ENCODE data around the gene CALY. TPM values are rescaled to one million over a fixed set of nuclear protein-coding genes. Genes with fewer than 3 reads are reported as not detected.
A peak's percentile ranks its signal among the peaks of the same experiment; 100 is the strongest.

The CALY gene
- not detected for total RNA-seq
- 0.09 TPM for total RNA-seq (2013)

DNA sequence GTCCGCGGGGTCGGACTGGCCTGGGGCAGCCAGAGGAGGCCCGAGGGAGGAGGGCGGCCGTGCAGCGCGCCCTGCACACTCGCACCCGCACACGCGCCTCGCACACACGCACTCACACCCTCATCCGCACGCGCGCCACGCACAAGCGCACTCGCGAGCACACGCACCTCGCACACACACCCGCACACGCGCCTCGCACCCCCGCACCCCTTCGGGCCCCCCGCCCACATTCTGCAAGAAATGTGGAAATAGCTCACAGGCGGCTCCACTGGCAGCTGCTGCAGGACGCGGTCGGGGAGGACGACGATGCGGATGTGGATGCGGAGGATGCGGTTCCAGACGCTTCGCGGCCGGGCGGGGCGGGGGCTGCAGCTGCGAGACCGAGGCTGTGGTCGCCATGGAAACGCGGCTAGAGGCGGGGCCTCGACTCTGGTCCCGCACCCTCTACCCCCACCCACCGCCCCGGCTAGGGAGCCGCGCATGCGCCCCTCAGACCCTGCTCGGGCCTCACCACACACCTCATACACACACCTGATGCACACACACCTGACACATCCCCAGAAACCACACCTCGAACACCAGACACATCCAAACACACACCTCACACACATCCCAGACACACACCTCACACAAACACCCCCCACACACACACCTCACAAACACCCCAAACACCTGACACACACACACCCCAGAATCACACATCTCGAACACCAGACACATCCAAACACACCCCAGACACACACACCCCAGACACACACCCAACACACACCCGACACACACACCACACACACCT, at the start of gene CALY:
CALY (minus strand) TSS at position 320 of the 793 bp plus-strand sequence. CDS start 7,907 bp downstream, outside the sequence.
- Mint-ChIP-seq H3K4me3 (peak within 1 kb of the TSS; percentile 59), H3K27ac (peak within 1 kb of the TSS in 1 of 2 donors; percentile 90), H3K27me3 (ENCODE audit: low read depth in 2 of 2) (peaks cover 16 to 17% of the 10 kb centered on the region in 2 donors), H3K4me1 (peaks cover 0 to 7% of the 10 kb centered on the region in 2 donors), H3K9me3 (no peaks in the 10 kb centered on the region), H3K36me3 (no peaks in the 10 kb centered on the region)
- Histone ChIP-seq H3K4me1 (ENCODE audit: control insufficient read depth, insufficient read depth, low read length) (peaks cover 37% of the 10 kb centered on the region), H3K27ac (ENCODE audit: low read length) (peak within 1 kb of the TSS; percentile 52), H3K27me3 (ENCODE audit: control insufficient read depth, insufficient read depth, low read length) (peaks cover 13% of the 10 kb centered on the region), H3K9me3 (ENCODE audit: control insufficient read depth, insufficient read depth, low read length) (no peaks in the 10 kb centered on the region), H3K36me3 (ENCODE audit: control insufficient read depth, insufficient read depth, low read length) (no peaks in the 10 kb centered on the region), H3K4me3 (ENCODE audit: low read length) (peak within 1 kb of the TSS; percentile 50)
- DNase-seq (peak; percentile 77 to 94), ATAC-seq (peak; percentile 44 to 72 (median 54))
- TF ChIP-seq, protein P1, sequence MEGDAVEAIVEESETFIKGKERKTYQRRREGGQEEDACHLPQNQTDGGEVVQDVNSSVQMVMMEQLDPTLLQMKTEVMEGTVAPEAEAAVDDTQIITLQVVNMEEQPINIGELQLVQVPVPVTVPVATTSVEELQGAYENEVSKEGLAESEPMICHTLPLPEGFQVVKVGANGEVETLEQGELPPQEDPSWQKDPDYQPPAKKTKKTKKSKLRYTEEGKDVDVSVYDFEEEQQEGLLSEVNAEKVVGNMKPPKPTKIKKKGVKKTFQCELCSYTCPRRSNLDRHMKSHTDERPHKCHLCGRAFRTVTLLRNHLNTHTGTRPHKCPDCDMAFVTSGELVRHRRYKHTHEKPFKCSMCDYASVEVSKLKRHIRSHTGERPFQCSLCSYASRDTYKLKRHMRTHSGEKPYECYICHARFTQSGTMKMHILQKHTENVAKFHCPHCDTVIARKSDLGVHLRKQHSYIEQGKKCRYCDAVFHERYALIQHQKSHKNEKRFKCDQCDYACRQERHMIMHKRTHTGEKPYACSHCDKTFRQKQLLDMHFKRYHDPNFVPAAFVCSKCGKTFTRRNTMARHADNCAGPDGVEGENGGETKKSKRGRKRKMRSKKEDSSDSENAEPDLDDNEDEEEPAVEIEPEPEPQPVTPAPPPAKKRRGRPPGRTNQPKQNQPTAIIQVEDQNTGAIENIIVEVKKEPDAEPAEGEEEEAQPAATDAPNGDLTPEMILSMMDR (IDR thresholded peaks at IDR 0.05): no peak
- 13% methylated on average over 63 of the region's 63 CpGs for WGBS (ENCODE audit: insufficient coverage)
- intact Hi-C loops (cut with micrococcal nuclease): no loop called here

- Mint-ChIP-seq H3K36me3 (no peaks in the 10 kb centered on the region), H3K4me1 (peaks cover 14 to 20% of the 10 kb centered on the region in 2 donors), H3K27ac (no peak overlapping the region), H3K9me3 (no peaks in the 10 kb centered on the region), H3K27me3 (ENCODE audit: low read depth in 2 of 2) (no peaks in the 10 kb centered on the region), H3K4me3 (no peak overlapping the region)
- no peak overlapping the region for H3K27ac ChIP-seq (ENCODE audit: low read length)
- intact Hi-C loops (cut with micrococcal nuclease): no loop called here
- ATAC-seq (no peak), DNase-seq (no peak)
- TF ChIP-seq, protein P1 (IDR thresholded peaks at IDR 0.05): no peak
- no peaks in the 10 kb centered on the region for H3K9me3 ChIP-seq (ENCODE audit: control insufficient read depth, insufficient read depth, low read length)
- no peaks in the 10 kb centered on the region for H3K27me3 ChIP-seq (ENCODE audit: control insufficient read depth, insufficient read depth, low read length)
- peaks cover 4% of the 10 kb centered on the region for H3K36me3 ChIP-seq (ENCODE audit: control insufficient read depth, insufficient read depth, low read length)
- H3K4me1 ChIP-seq (ENCODE audit: control insufficient read depth, insufficient read depth, low read length): peaks cover 36% of the 10 kb centered on the region
- 98% methylated on average over 2 of the region's 2 CpGs for WGBS (ENCODE audit: insufficient coverage)
- no peak overlapping the region for H3K4me3 ChIP-seq (ENCODE audit: low read length)
Measured at GRCh38 chr10:133385214-133385613, 48.5 kb upstream of the CALY start.

DNA sequence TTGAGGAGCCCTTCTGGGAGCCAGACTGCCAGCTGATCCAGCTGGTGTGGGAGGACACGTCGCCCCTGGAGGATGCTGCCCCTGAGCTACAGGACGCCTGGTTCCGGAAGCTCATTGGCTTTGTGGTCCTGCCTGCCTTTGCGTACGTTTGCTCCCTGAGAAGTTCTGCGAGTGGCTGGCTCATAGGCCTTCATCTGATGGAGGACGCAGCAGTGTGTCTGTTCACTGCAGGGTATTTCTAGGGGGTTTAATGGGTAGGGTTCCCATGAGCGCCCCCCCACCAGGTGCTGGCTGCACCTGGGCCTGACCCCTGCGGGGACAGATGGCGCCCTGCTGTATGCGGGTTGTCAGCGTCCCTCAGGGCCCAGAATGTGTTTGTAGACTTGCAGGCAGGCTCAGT, 47.4 kb upstream of the CALY start:
- TF ChIP-seq, protein P1 (IDR thresholded peaks at IDR 0.05): no peak
- 94% methylated on average over 13 of the region's 13 CpGs for WGBS (ENCODE audit: insufficient coverage)
- peaks cover 4% of the 10 kb centered on the region for H3K36me3 ChIP-seq (ENCODE audit: control insufficient read depth, insufficient read depth, low read length)
- Mint-ChIP-seq H3K4me1 (peaks cover 6 to 14% of the 10 kb centered on the region in 2 donors), H3K36me3 (no peaks in the 10 kb centered on the region), H3K27ac (no peak overlapping the region), H3K4me3 (no peak overlapping the region), H3K9me3 (no peaks in the 10 kb centered on the region), H3K27me3 (ENCODE audit: low read depth in 2 of 2) (no peaks in the 10 kb centered on the region)
- H3K4me3 ChIP-seq (ENCODE audit: low read length): no peak overlapping the region
- ATAC-seq (no peak), DNase-seq (no peak)
- no peak overlapping the region for H3K27ac ChIP-seq (ENCODE audit: low read length)
- no peaks in the 10 kb centered on the region for H3K9me3 ChIP-seq (ENCODE audit: control insufficient read depth, insufficient read depth, low read length)
- H3K27me3 ChIP-seq (ENCODE audit: control insufficient read depth, insufficient read depth, low read length): no peaks in the 10 kb centered on the region
- peaks cover 33% of the 10 kb centered on the region for H3K4me1 ChIP-seq (ENCODE audit: control insufficient read depth, insufficient read depth, low read length)
- intact Hi-C loops (cut with micrococcal nuclease): no loop called here
